ENCODE data around the gene MSRB2.

The MSRB2 gene

GRCh38 chr10:23095404-23095965, at the start of gene MSRB2:
TSS of gene MSRB2 (plus strand) at chr10:23095579. CDS start at chr10:23095609, 30 bp downstream.
- no peak for TF ChIP-seq Cebpa-rat (IDR thresholded peaks at IDR 0.05)
- Histone ChIP-seq H3K36me3 (no peaks in the 10 kb centered on the region), H3K4me2 (peak within 1 kb of the TSS; percentile 92), H3K4me1 (peaks cover 26% of the 10 kb centered on the region), H4K20me1 (no peaks in the 10 kb centered on the region), H3K27me3 (no peaks in the 10 kb centered on the region), H3K27ac (peak within 1 kb of the TSS; percentile 94), H3K9ac (peak within 1 kb of the TSS; percentile 93), H3K9me3 (0 out of 2 replicates have a peak, but pooled peaks cover 6% of the 10 kb centered on the region), H3K4me3 (peak within 1 kb of the TSS; percentile 88)

DNA sequence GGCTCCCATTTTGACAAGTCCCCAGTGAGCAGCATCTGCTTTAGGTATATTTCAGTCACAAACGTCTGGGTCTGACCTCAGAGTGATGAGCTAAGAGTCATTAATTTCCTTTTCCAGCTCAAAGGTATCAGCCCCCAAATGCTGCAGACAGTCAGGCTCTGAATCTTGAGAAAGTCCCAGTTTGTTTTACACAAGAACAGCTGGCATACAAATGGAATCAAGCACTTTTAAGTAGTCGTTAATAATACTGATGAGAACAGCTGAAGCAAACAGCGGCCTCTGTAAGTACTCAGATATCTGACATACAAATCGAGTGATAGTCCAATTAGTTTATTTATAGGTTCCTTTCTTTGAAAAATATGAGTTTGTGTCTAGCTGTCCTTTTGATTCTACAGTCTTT, 49.4 kb upstream of the MSRB2 start:
- Histone ChIP-seq H3K4me2 (no peak overlapping the region), H3K27ac (no peak overlapping the region)

GRCh38 chr10:23047201-23048050, 48.0 kb upstream of the MSRB2 start:
- Histone ChIP-seq H3K27me3 (no peaks in the 10 kb centered on the region), H3K36me3 (no peaks in the 10 kb centered on the region), H3K27ac (no peak overlapping the region), H3K9ac (no peak overlapping the region), H3K4me1 (no peaks in the 10 kb centered on the region), H3K9me3 (no peaks in the 10 kb centered on the region), H3K4me3 (no peak overlapping the region), H3K4me2 (no peak overlapping the region), H4K20me1 (no peaks in the 10 kb centered on the region)
- TF ChIP-seq Cebpa-rat (IDR thresholded peaks at IDR 0.05), result no peak

More for the DNA sequence above, 49.4 kb upstream of the MSRB2 start:
- Histone ChIP-seq H3K36me3 (no peaks in the 10 kb centered on the region), H3K4me1 (no peaks in the 10 kb centered on the region), H3K4me3 (no peak overlapping the region), H3K9me3 (no peaks in the 10 kb centered on the region), H3K9ac (no peak overlapping the region), H3K27me3 (no peaks in the 10 kb centered on the region), H4K20me1 (no peaks in the 10 kb centered on the region)
- no peak for TF ChIP-seq Cebpa-rat (IDR thresholded peaks at IDR 0.05)

GRCh38 chr10:23048191-23048590, 47.2 kb upstream of the MSRB2 start:
- H3K9ac ChIP-seq, result no peak overlapping the region
- H3K27ac ChIP-seq, result no peak overlapping the region
- H4K20me1 ChIP-seq, result no peaks in the 10 kb centered on the region
- H3K36me3 ChIP-seq, result no peaks in the 10 kb centered on the region
- no peaks in the 10 kb centered on the region for H3K9me3 ChIP-seq
- no peaks in the 10 kb centered on the region for H3K27me3 ChIP-seq
- no peak overlapping the region for H3K4me2 ChIP-seq
- no peaks in the 10 kb centered on the region for H3K4me1 ChIP-seq
- TF ChIP-seq Cebpa-rat (IDR thresholded peaks at IDR 0.05), result no peak
- H3K4me3 ChIP-seq, result no peak overlapping the region

DNA sequence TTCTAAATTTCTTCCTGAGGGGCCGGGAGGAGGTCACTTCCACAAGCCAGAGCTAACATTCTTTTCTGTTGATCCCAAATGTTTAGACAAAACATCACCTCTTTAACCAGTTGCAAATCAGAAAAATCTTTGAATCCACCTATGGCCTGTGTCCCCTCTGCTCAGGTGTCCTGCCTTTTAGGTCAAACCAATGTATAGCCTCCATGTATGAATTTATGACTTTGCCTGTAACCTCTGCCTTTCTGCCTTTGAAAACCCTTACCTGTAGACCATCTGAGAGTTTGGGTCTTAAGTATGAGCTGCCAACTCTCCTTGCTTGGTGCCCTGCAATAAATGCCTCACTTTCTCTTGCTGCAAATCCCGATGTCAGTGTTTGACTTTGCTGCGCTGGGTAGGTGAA, 44.1 kb upstream of the MSRB2 start:
- no peak for TF ChIP-seq Cebpa-rat (IDR thresholded peaks at IDR 0.05)
- no peaks in the 10 kb centered on the region for H3K4me1 ChIP-seq

GRCh38 chr10:23051855-23052331, 43.5 kb upstream of the MSRB2 start:
- Histone ChIP-seq H3K4me2 (no peak overlapping the region), H3K4me3 (no peak overlapping the region), H3K9ac (no peak overlapping the region), H3K27me3 (no peaks in the 10 kb centered on the region), H3K36me3 (no peaks in the 10 kb centered on the region), H3K4me1 (no peaks in the 10 kb centered on the region), H3K27ac (no peak overlapping the region), H3K9me3 (no peaks in the 10 kb centered on the region), H4K20me1 (no peaks in the 10 kb centered on the region)
- TF ChIP-seq Cebpa-rat (IDR thresholded peaks at IDR 0.05), result no peak

More for the DNA sequence above, 44.1 kb upstream of the MSRB2 start:
- Histone ChIP-seq H3K27me3 (no peaks in the 10 kb centered on the region), H3K36me3 (no peaks in the 10 kb centered on the region), H4K20me1 (no peaks in the 10 kb centered on the region), H3K27ac (no peak overlapping the region), H3K4me3 (no peak overlapping the region), H3K9me3 (no peaks in the 10 kb centered on the region), H3K4me2 (no peak overlapping the region), H3K9ac (no peak overlapping the region)

- no peak overlapping the region for H3K27ac ChIP-seq
Observed at GRCh38 chr10:23053036-23053435, 42.3 kb upstream of the MSRB2 start.

DNA sequence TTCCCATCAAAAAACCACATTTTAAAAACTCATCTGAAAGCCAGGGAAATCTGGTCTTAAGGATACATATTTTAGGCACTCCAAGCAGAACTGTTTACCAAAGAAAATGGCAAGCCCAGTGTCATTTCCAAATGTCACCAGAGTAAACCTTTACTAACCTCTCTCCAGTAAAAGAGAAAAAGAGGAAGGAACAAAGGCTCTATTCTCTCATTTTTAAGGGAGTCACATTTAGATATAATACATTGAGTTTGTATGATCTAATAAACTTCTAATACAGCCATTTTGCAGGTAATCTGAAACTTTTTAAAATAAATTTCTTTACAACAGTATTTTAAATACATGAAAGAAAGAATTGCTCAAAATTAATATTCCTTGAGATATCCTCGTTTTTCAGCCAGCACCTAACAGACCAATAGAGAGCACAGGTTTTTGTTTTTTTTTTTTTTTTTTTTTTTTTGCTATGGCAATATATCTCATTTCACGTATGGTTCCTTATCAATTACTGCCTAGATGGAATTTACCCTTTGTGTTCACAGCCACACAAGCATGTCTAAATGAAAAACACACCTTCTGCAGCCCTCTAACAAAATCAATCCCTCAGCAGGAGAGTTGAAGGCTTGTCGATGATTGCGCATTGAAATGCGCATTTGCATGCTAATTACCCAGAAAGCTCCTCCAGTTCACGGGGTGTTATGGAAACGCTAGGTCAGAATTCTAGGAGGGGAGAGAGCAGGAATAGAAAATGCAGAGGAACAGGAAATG, 39.8 kb upstream of the MSRB2 start:
- Histone ChIP-seq H3K27me3 (no peaks in the 10 kb centered on the region), H3K36me3 (no peaks in the 10 kb centered on the region), H3K27ac (no peak overlapping the region), H4K20me1 (no peaks in the 10 kb centered on the region), H3K9me3 (peaks cover 8% of the 10 kb centered on the region), H3K4me3 (no peak overlapping the region), H3K9ac (no peak overlapping the region), H3K4me1 (no peaks in the 10 kb centered on the region), H3K4me2 (no peak overlapping the region)
- TF ChIP-seq Cebpa-rat (IDR thresholded peaks at IDR 0.05), result no peak

More at GRCh38 chr10:23053036-23053435, 42.3 kb upstream of the MSRB2 start:
- Histone ChIP-seq H3K36me3 (no peaks in the 10 kb centered on the region), H3K27me3 (no peaks in the 10 kb centered on the region), H3K4me1 (no peaks in the 10 kb centered on the region), H3K9me3 (no peaks in the 10 kb centered on the region), H4K20me1 (no peaks in the 10 kb centered on the region), H3K4me2 (no peak overlapping the region), H3K4me3 (no peak overlapping the region), H3K9ac (no peak overlapping the region)
- TF ChIP-seq Cebpa-rat (IDR thresholded peaks at IDR 0.05), result no peak

- H3K4me1 ChIP-seq, result no peaks in the 10 kb centered on the region
- no peak overlapping the region for H3K4me2 ChIP-seq
- no peaks in the 10 kb centered on the region for H3K27me3 ChIP-seq
- H3K9me3 ChIP-seq, result peaks cover 8% of the 10 kb centered on the region
- H3K9ac ChIP-seq, result no peak overlapping the region
- H4K20me1 ChIP-seq, result no peaks in the 10 kb centered on the region
- no peak overlapping the region for H3K27ac ChIP-seq
- TF ChIP-seq Cebpa-rat (IDR thresholded peaks at IDR 0.05), result no peak
- no peaks in the 10 kb centered on the region for H3K36me3 ChIP-seq
- H3K4me3 ChIP-seq, result no peak overlapping the region
Observed at GRCh38 chr10:23056186-23056579, 39.2 kb upstream of the MSRB2 start.
